Measurements from ENCODE around the gene RASSF5.

DNA sequence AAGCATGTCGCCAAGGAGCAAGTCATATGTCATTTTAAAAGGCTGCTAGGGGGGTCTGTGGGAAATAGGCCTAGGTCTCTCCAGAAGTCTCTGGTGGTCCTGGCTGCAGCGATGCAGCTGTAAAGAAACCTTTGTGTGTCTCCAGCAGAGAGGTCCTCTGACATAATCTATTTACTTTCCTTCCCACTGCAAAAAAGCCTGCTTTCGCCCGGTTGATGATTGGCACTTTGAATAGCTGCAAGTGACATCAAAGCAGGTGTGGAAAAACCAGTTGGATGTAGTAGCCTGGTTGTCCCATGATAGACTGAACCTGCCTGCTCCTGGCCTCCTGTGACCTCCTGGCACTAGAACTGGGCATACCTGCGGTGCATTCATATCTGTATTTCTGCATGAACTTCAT lies 13.8 kb downstream of the RASSF5 start:
- TF ChIP-seq, protein P1, sequence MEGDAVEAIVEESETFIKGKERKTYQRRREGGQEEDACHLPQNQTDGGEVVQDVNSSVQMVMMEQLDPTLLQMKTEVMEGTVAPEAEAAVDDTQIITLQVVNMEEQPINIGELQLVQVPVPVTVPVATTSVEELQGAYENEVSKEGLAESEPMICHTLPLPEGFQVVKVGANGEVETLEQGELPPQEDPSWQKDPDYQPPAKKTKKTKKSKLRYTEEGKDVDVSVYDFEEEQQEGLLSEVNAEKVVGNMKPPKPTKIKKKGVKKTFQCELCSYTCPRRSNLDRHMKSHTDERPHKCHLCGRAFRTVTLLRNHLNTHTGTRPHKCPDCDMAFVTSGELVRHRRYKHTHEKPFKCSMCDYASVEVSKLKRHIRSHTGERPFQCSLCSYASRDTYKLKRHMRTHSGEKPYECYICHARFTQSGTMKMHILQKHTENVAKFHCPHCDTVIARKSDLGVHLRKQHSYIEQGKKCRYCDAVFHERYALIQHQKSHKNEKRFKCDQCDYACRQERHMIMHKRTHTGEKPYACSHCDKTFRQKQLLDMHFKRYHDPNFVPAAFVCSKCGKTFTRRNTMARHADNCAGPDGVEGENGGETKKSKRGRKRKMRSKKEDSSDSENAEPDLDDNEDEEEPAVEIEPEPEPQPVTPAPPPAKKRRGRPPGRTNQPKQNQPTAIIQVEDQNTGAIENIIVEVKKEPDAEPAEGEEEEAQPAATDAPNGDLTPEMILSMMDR (IDR thresholded peaks at IDR 0.05; ENCODE audit: poor library complexity) = no peak
- TF ChIP-seq EZH2 (IDR thresholded peaks at IDR 0.05; ENCODE audit: borderline replicate concordance) = no peak

All from hepatocyte (in vitro differentiated cells).